ENCODE data around the gene G3BP2.
"Not testable (repeated sequence)": the region's sequence is repeated elsewhere in the genome, so short reads cannot be mapped to it uniquely, and the experiment has no call there.

Gene G3BP2

DNA sequence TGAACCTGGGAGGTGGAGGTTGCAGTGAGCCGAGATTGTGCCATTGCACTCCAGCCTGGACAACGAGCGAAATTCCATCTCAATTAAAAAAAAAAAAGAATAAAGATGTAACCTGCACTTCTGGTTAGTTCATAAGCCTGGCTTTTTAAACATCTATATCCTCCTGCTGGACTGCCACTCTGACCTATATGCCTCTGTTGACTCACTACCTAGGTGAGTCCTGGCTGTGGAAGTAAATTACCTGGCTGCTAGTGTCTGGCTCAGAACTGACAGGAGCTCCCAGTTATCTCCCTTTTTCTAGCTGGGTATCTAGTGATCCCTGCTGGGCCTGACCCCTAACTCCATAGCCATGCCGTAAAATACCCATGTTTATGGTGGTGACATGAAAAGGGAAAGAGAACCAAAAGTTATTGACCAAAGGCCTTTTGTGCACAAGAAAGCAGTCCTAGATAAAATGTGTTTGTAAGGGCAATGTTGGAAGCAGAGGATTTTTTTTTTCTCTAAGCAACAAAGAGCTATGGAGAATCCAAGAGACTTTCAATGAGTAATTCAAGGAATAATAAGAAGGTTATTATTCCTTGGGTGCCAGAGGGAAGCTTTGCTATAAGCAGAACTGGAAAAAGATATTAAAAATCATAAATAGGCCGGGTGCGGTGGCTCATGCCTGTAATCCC, 10.4 kb upstream of the G3BP2 start:
- DNase-seq, result no peak

- DNase-seq, result no peak
Observed at GRCh38 chr4:75679876-75680575, 6.8 kb upstream of the G3BP2 start.

- DNase-seq, result no peak
Observed at GRCh38 chr4:75678965-75679364, 5.8 kb upstream of the G3BP2 start.

GRCh38 chr4:75678473-75678872, 5.3 kb upstream of the G3BP2 start:
- DNase-seq, result no peak

- DNase-seq, result no peak
Observed at GRCh38 chr4:75675004-75675531, 1.9 kb upstream of the G3BP2 start.

GRCh38 chr4:75673959-75674328, 733 bp upstream of the G3BP2 start:
- DNase-seq, result no peak

GRCh38 chr4:75672461-75673026, 667 bp downstream of the G3BP2 start:
- DNase-seq, result peak; percentile 83

DNA sequence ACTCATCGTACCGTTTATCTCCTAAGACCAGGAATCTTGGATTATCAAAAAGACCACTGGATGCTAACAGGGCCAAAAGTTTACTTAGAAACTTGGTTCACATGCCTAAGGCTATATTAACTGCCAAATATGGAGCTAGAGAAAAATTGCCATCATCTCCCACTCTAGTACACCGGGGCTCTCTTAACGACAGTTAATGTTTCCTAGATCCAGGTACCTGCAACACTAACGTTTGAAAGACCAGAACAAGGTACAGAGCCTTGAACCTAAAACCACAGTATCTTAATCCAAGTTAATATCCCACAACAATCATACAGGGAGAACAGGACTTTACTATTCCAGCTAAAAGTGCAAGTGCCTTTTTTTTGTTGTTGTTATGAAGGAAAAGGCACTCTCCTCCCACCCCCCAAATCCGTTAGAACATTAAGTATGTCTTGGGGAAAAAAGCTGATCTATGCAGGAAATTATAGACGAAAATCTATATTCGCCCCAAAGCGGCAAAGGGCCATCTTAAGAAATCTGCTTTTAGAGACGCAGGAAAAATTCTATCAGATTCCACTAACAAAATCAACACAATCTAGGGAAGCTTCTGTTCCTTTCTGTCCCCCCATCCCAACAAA, 1.3 kb downstream of the G3BP2 start:
- DNase-seq, result no peak

GRCh38 chr4:75668596-75668995, 4.6 kb downstream of the G3BP2 start:
- no peak for DNase-seq

DNA sequence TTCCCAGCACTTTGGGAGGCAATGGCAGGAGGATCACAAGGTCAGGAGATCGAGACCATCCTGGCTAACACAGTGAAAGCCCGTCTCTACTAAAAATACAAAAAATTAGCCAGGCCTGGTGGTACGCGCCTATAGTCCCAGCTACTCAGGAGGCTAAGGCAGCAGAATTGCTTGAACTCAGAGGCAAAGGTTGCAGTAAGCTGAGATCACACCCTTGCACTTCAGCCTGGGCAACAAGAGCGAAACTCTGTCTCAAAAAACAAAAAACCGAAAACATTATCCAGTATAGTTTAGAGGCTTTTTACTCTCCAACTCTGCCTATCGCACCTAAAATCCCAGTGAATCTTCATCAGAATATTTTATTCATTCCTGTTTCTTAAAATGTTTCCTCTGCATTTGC, 5.6 kb downstream of the G3BP2 start:
- not testable (repeated sequence) for DNase-seq

GRCh38 chr4:75666299-75666698, 6.9 kb downstream of the G3BP2 start:
- DNase-seq, result no peak

DNA sequence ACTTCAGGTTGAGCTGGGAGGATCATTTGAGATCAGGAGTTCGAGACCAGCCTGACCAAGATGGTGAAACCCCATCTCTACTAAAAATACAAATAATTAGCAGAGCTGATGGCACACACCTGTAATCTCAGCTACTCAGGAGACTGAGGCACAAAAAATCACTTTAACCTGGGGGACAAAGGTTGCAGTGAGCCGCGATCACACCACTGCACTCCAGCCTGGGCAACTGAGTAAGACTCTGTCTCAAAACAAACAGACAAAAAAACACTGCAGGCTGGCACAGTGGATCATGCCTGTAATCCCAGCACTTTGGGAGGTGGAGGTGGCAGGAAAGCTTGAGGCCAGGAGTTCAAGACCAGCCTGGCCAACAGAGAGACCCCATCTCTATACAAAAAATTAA, 8.6 kb downstream of the G3BP2 start:
- DNase-seq, result not testable (repeated sequence)

- no peak for DNase-seq
Observed at GRCh38 chr4:75662626-75663025, 10.6 kb downstream of the G3BP2 start.

DNA sequence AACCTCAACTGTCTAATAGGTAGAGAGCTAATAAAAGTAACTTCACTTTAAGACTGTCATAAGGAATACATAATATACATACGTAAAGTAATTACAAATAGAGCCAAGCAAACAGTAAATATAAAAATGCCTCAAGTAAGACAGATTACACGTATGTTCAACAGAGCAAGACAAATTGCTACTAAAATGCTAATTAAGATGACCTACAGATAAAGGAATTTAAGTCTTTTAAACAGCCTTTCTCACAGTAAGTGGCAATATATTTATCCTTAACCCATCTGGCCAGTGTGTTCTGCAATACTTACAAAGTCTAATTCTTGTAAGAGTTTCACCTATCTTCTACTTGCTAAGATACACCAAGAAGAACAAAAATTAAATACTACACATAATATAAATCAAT, 12.7 kb downstream of the G3BP2 start:
- no peak for DNase-seq

DNA sequence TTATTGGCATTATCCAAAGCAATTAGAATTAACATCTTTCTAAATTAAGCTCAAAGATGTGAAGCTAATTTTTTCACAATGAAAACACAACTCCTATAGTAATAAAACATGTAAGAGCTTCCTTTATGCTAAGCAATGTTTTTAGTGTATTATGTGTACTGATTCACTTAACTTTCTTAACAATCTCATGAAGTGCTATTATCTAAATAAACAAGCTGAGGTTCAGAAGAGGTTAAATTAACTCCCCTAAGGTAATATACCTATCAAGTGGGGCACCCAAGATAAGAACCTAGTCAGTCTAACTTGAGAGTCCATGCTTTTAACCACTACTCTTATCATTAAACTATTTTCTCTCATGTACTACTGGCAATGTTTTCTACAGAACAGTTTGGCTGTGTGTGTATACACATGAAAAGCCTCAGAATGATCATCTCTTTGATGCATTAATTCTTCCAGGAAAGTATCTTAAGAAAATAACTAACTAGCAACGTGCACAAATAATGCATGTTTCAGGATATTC, 13.6 kb downstream of the G3BP2 start:
- no peak for DNase-seq

DNA sequence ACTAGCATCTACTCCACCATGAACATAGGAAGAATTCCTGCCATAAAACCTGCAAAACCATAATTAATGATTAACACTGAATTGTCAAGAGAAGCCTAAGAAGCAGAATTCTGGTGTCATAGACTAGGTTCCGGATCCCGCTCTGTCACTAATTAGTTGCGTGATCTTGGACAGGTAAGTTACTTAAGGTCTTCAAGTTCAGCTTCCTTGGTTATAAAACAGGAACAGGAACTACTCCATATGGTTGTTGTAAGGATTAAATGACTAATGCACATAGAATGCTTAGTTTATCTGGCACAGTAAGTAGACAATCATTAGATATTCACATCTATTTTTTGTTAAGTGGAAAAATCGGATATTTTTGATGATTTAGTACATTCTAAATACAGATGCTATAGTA, 14.3 kb downstream of the G3BP2 start:
- DNase-seq, result no peak

GRCh38 chr4:75655562-75655961, 17.6 kb downstream of the G3BP2 start:
- DNase-seq, result peak; percentile 63

GRCh38 chr4:75654905-75655304, 18.3 kb downstream of the G3BP2 start:
- peak; percentile 54 for DNase-seq

- DNase-seq, result no peak
Observed at GRCh38 chr4:75653845-75654503, 19.2 kb downstream of the G3BP2 start.

DNA sequence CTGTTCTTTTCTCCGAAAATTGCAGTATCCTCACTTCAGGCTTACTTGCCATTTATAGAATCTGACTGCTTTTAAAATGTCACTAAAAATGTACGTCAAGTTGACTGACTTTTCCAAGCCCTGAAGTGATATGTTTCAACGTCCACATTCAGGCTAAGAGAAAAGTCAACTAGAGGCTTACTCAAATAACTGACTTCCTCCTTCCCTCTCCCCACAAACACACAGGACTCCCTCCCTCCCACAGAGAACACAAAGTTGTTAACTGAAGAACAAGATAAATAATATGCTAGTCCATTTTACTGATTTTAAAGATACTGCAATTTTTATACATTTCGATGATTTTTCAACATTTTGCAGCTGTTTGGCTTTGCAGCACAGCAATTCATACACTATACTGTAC, 29.1 kb downstream of the G3BP2 start:
- DNase-seq, result no peak

DNA sequence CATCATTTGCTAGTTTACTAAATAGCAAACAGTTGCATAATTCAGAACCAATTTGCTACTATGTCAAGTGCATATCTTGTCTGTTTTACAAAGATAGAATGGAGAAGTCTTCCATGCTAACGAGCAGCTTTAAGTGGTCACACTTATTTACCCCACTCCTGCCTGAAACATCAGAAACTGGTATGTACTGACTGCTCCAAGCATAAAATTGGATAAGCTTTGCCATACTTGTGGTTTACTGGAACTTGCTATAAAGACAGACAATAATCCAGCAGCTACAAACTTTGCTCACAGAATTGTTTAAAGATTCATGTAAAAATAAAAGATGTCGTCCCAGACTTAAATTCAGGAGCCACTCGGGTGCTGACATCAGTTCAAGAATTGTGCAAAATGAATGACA, 29.6 kb downstream of the G3BP2 start:
- DNase-seq, result no peak

GRCh38 chr4:75639124-75639695, 34.0 kb downstream of the G3BP2 start:
- DNase-seq, result no peak

DNA sequence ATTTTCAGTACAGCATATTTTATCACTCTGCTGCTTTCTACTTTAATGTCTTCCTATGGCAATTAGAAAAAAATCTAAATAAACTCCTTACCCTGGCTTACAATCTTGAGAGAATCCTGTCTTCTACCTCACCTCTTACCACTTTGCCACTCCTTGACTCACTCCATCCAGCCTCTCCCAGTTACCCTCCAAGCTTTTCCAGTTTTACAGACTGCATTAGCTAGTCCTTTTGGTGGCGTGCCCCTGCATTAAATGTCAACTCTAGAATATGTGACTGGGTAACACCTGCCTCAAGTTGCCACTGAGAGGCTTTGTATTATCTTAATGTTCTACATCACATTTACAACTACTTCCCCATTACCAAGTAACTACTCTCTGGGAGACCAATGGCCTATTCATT, 35.4 kb downstream of the G3BP2 start:
- no peak for DNase-seq
